RWPE1 (cell line): ENCODE data around the gene RNF128.
"Not testable (repeated sequence)": the region's sequence is repeated elsewhere in the genome, so short reads cannot be mapped to it uniquely, and the experiment has no call there.

ENCODE experiments used
- CTCF ChIA-PET: fragments of 350-600 bp; sonication (Branson Sonifier 250); formaldehyde crosslinking; extraction: SDS; loops from one replicate; lab custom pipeline; 2021; lab: Yijun Ruan, JAX
- POLR2A ChIA-PET: fragments of 400-600 bp; formaldehyde crosslinking; extraction: SDS; loops from one replicate; lab custom pipeline; 2020; ENCODE audit warnings: antibody characterized with exemption; ENCODE audit not compliant: low non-redundant PET; lab: Yijun Ruan, JAX
- DNase-seq: peaks from one replicate; pipeline ENCODE4 v3.0.0; 2012; ENCODE audit warnings: low spot score
- H3K27ac ChIP-seq: fragments of 450-650 bp; 2 replicates; pipeline ENCODE4 v1.5.1; 2017
- TF ChIP-seq, protein P1 (sequence below): fragments of 450-650 bp; conservative IDR thresholded peaks from 2 replicates; pipeline ENCODE4 v1.5.1; 2017; ENCODE audit warnings: low read depth, mild to moderate bottlenecking

RNF128 gene

DNA sequence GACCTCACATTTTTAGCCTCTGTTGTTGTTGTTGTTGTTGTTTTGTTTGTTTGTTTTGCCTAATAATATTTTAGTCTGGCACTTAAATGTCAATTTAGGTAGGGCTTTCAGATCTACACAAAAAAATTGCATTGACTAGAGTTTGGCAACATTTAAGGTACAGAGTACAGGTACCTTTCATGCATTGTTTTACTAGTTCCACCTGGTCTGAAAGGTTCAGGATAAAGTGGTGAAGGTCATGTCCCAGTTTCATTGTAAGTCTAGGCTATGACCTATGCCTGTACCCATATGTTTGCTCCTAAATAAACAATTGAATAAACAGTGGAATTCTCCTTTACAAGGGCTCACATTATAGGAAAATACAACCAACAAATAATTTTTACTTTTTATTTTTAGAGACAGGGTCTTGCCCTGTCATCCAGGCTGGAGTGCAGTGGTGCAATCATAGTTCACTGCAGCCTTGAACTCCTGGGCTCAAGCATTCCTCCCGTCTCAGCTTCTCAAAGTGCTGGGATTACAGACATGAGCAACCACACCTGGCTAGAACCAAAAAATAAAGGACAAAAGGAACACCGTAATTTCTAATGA lies 13.8 kb downstream of the RNF128 start:
- POLR2A ChIA-PET: no interaction called here
- no peak for DNase-seq
- H3K27ac ChIP-seq: no peak overlapping the region
- CTCF ChIA-PET: no interaction called here
- TF ChIP-seq, protein P1, sequence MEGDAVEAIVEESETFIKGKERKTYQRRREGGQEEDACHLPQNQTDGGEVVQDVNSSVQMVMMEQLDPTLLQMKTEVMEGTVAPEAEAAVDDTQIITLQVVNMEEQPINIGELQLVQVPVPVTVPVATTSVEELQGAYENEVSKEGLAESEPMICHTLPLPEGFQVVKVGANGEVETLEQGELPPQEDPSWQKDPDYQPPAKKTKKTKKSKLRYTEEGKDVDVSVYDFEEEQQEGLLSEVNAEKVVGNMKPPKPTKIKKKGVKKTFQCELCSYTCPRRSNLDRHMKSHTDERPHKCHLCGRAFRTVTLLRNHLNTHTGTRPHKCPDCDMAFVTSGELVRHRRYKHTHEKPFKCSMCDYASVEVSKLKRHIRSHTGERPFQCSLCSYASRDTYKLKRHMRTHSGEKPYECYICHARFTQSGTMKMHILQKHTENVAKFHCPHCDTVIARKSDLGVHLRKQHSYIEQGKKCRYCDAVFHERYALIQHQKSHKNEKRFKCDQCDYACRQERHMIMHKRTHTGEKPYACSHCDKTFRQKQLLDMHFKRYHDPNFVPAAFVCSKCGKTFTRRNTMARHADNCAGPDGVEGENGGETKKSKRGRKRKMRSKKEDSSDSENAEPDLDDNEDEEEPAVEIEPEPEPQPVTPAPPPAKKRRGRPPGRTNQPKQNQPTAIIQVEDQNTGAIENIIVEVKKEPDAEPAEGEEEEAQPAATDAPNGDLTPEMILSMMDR: no peak

DNA sequence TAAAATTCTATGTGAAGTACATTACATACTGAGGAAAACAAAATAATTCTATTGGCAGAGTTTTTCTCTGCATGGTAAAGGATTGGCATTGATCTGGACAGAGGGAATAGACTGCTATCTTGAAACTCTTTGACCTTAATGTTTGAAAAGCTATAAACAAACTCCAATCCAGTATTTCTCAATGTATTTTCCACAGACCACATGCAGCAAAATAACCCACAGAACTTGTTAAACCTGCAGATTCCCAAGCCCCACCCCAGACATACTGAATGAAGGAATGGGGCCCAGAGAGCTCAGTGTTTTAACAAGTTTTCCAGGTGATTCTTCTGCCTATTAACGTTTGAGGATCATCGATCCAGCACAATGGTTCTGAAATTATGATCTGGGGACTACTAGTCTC lies 15.7 kb downstream of the RNF128 start:
- POLR2A ChIA-PET: no interaction called here
- DNase-seq: no peak
- TF ChIP-seq, protein P1: no peak
- CTCF ChIA-PET: no interaction called here
- no peak overlapping the region for H3K27ac ChIP-seq

DNA sequence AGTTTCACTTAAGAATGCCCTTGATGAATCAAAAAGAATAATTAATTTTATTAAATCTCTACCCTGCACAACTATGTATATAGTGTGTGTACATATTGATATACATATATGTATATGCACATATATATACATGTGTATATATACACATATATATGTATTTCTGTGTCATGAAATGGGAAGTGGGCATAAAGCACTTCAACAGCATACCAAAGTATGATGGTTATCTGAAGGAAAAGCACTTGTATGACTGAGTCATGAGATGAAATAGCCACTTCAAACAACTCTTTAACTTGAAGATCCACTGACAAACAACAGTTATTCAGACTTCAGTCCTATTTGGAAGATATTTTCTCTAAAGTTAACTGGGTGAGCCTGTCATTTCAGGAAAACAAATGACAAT lies 16.3 kb downstream of the RNF128 start:
- POLR2A ChIA-PET: no interaction called here
- H3K27ac ChIP-seq: no peak overlapping the region
- DNase-seq: no peak
- CTCF ChIA-PET: no interaction called here
- TF ChIP-seq, protein P1: no peak

DNA sequence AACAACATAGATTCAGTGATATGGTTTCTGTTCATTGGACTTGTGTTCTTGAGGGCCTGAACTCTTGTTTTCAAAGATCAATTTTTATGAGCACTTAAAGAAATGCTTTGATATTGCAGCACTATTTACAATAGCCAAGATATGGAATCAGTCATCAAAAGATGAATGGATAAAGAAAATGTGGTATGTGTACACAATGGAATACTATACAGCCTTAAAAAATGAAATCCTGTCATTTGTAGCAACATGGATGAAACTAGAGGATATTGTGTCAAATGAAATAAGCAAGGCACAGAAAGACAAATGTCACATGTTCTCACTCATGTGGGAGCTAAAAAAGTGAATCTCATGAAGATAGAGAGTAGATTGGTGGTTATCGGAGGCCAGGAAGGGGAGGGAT lies 21.9 kb downstream of the RNF128 start:
- POLR2A ChIA-PET: no interaction called here

DNA sequence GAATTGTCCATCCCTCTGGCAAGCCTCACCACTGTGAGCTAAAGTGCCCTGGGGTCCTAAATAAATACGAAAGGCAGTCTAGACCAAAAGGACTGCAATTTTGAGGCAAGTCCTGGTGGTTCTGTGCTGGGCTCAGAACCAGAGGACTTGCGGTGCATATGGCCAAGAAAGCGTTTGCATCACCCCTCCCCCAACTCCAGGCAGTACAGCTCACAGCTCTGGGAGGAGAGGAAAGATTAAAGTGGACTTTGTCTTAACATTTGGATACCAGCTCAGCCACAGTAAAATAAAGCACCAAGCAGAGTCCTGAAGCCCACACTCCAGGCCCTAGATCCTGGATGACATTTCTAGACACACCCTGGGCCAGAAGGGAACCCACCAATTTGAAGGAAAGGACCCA lies 24.9 kb downstream of the RNF128 start:
- ChIA-PET POLR2A (no interaction called here), CTCF (no interaction called here)
- H3K27ac ChIP-seq: no peak overlapping the region
- no peak for DNase-seq
- TF ChIP-seq, protein P1: no peak

More for the DNA sequence above, 21.9 kb downstream of the RNF128 start:
- CTCF ChIA-PET: no interaction called here
- no peak for DNase-seq
- H3K27ac ChIP-seq: no peak overlapping the region
- TF ChIP-seq, protein P1: no peak

DNA sequence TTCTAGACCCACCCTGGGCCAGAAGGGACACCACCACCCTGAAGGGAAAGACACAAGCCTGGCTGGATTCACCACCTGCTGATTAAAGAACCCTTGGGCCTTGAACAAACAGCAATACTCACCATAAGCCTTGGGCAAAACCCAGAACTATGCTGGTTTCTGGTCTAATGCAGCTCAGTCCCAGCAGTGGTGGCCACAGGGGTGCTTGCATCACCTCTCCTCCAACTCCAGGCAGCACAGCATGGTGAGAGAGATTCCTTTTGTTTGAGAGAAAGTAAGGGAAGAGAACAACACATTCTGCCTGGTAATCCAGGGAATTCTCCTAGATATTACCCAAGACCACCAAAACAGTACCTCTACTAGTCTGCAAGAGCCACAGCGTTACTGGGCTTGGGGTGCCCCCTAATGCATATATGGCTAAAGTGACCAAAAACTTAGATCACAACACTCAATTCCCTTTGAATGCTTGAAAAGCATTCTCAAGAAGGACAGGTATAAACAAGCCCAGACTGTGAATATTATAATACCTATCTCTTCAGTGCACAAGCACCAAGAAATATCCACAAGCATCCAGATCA lies 25.7 kb downstream of the RNF128 start:
- CTCF ChIA-PET: no interaction called here
- DNase-seq: no peak
- TF ChIP-seq, protein P1: no peak

DNA sequence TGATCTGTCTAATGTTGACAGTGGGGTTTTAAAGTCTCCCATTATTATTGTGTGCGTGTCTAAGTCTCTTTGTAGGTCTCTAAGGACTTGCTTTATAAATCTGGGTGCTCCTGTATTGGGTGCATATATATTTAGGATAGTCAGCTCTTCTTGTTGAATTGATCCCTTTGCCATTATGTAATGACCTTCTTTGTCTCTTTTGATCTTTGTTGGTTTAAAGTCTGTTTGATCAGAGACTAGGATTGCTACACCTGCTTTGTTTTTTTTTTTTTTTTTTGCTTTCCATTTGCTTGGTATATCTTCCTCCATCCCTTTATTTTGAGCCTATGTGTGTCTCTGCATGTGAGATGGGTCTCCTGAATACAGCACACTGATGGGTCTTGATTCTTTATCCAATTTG lies 42.8 kb downstream of the RNF128 start:
- POLR2A ChIA-PET, CTCF ChIA-PET, DNase-seq, H3K27ac ChIP-seq: not testable (repeated sequence)

More for the DNA sequence above, 25.7 kb downstream of the RNF128 start:
- POLR2A ChIA-PET: no interaction called here
- no peak overlapping the region for H3K27ac ChIP-seq
